Mesothelial cell of epicardium (in vitro differentiated cells): ENCODE measurements around the gene KCNMA1. TPM values are rescaled to one million over a fixed set of nuclear protein-coding genes. Genes with fewer than 3 reads are reported as not detected.

Experiments used
- DNase-seq, 2 experiments: peaks; one replicate each; pipeline ENCODE4 v3.0.0; 2021; ENCODE audit warnings: low spot score in 2 of 2; ENCODE audit not compliant: unreplicated experiment in 2 of 2
- H3K27ac Mint-ChIP-seq: 2 replicates; pipeline ENCODE4 v1.8.0; 2021; ENCODE audit warnings: mixed read lengths
- H3K27me3 Mint-ChIP-seq: 2 replicates; pipeline ENCODE4 v1.8.0; 2021; ENCODE audit warnings: low read depth, mixed read lengths
- H3K36me3 Mint-ChIP-seq: 2 replicates; pipeline ENCODE4 v1.8.0; 2021; ENCODE audit warnings: mixed read lengths
- H3K4me1 Mint-ChIP-seq: 2 replicates; pipeline ENCODE4 v1.8.0; 2021; ENCODE audit warnings: mixed read lengths
- H3K4me3 Mint-ChIP-seq: 2 replicates; pipeline ENCODE4 v1.8.0; 2021; ENCODE audit warnings: mild to moderate bottlenecking, moderate library complexity, mixed read lengths
- H3K9me3 Mint-ChIP-seq: 2 replicates; pipeline ENCODE4 v1.8.0; 2021; ENCODE audit warnings: mixed read lengths
- total RNA-seq: library from RNA; stranded (reverse); gene quantifications from 3 replicates; pipeline ENCODE4 v1.2.1, GENCODE V29; 2021
- TF ChIP-seq, protein P1 (sequence below): fragments of 200-600 bp; sonication (generic); IDR thresholded peaks from one replicate; pipeline ENCODE4 v1.5.0; 2021; ENCODE audit warnings: antibody characterized with exemption; ENCODE audit not compliant: unreplicated experiment

Gene KCNMA1
- total RNA-seq, 1 donor from 2014 or later, result 44.0 TPM

DNA sequence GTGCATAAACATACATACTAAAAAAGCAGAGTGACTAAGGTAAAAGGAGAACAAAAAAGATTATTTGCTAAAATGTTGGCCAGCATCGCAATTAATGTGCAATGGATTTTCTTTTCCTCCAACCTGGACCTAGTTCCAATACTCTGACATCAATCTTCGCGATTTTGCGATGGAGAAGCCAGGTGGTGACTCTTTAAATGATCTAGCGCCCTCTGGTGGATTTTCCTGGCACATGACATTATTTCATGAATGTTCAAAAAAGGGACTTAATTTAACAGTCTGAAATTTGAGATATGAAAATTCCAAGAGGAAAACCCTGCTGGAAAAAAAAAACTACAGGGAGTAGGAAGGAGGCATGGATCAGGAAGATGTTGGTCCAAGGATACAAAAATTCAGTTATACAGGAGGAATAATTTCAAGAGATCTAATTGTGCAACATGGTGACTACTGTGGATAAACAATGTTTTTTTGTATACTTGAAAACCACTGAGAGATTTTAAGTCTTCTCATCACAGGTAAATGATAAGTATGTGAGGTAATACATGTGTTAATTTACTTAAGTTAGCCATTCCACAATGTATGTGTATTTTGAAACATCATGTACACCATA, 4.3 kb upstream of the KCNMA1 start:
- no peaks in the 10 kb centered on the region for H3K36me3 Mint-ChIP-seq
- no peak overlapping the region for H3K4me3 Mint-ChIP-seq
- no peak overlapping the region for H3K27ac Mint-ChIP-seq
- DNase-seq, result peak; percentile 46 to 75
- H3K9me3 Mint-ChIP-seq, result peaks cover 6% of the 10 kb centered on the region
- H3K4me1 Mint-ChIP-seq, result peaks cover 18% of the 10 kb centered on the region
- TF ChIP-seq, protein P1, sequence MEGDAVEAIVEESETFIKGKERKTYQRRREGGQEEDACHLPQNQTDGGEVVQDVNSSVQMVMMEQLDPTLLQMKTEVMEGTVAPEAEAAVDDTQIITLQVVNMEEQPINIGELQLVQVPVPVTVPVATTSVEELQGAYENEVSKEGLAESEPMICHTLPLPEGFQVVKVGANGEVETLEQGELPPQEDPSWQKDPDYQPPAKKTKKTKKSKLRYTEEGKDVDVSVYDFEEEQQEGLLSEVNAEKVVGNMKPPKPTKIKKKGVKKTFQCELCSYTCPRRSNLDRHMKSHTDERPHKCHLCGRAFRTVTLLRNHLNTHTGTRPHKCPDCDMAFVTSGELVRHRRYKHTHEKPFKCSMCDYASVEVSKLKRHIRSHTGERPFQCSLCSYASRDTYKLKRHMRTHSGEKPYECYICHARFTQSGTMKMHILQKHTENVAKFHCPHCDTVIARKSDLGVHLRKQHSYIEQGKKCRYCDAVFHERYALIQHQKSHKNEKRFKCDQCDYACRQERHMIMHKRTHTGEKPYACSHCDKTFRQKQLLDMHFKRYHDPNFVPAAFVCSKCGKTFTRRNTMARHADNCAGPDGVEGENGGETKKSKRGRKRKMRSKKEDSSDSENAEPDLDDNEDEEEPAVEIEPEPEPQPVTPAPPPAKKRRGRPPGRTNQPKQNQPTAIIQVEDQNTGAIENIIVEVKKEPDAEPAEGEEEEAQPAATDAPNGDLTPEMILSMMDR, result peak; percentile 96
- H3K27me3 Mint-ChIP-seq, result peaks cover 24% of the 10 kb centered on the region

DNA sequence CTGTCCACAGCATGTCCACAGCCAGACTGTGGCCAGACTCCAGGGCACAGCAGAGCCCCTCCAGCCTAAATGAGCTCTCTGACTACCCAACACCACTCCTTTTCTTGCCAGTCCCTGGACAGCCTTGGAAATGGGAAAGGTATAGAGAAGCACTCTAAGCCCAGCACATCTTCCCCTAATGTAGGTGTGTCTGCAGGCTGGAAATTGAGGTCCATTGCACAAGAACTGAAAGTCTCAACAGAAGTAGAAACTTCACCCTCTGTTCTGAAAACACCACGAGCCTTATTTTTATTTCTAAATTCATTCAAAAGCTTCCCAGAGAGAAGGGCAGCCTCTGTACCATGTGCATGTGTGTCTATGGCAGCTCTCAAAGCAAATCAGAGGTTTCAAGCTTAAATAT, 3.7 kb upstream of the KCNMA1 start:
- no peaks in the 10 kb centered on the region for H3K36me3 Mint-ChIP-seq
- peaks cover 30% of the 10 kb centered on the region for H3K27me3 Mint-ChIP-seq
- no peak for DNase-seq
- TF ChIP-seq, protein P1, result no peak
- H3K4me1 Mint-ChIP-seq, result peaks cover 21% of the 10 kb centered on the region
- no peak overlapping the region for H3K4me3 Mint-ChIP-seq
- H3K27ac Mint-ChIP-seq, result no peak overlapping the region
- H3K9me3 Mint-ChIP-seq, result peaks cover 6% of the 10 kb centered on the region

DNA sequence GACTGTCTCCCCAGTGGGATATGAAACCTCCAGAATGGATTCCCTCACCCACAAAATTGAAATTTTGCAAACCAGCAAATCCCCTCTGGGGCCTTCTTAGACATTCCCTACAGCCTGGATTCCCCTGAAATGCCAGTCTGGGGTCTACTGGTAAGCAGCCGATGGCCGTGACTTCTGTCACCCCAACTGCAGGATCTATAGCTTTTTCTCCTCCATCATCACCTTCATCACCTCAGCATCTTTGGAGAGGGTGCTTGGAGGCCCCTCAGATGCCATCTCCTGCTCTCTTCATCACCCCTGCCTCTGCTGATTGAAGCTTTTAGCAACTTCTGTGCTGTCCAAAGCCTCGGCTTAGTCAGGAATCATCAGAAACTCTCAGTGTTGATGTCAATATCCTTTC, 2.6 kb upstream of the KCNMA1 start:
- no peak for DNase-seq
- Mint-ChIP-seq H3K4me3 (no peak overlapping the region), H3K27me3 (peaks cover 40% of the 10 kb centered on the region), H3K27ac (no peak overlapping the region), H3K36me3 (no peaks in the 10 kb centered on the region), H3K4me1 (peaks cover 27% of the 10 kb centered on the region), H3K9me3 (peaks cover 6% of the 10 kb centered on the region)
- TF ChIP-seq, protein P1, result no peak

DNA sequence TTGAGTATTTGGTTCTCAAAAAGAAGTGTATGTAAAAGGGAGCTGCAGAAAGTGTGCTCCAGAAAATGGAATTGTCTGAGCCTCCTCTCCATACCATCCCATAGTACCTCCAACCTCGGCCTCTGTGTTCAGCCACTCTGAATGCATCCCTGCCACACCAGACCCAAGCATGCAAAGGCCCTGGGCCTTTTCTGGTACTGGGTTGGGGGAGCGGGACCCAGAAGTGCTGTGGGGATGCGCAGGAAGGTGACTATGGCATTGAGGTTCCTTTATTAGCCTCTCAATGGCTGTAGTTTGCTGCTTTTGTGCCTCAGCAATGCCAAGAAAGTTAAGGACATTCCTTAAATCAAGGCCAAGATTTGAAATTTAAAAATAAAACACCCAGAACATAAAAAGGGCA, 2.1 kb upstream of the KCNMA1 start:
- TF ChIP-seq, protein P1, result no peak
- Mint-ChIP-seq H3K27me3 (peaks cover 40% of the 10 kb centered on the region), H3K4me3 (peak overlapping the region; percentile 74), H3K4me1 (peaks cover 30% of the 10 kb centered on the region), H3K27ac (no peak overlapping the region), H3K36me3 (no peaks in the 10 kb centered on the region), H3K9me3 (peaks cover 6% of the 10 kb centered on the region)
- no peak for DNase-seq

DNA sequence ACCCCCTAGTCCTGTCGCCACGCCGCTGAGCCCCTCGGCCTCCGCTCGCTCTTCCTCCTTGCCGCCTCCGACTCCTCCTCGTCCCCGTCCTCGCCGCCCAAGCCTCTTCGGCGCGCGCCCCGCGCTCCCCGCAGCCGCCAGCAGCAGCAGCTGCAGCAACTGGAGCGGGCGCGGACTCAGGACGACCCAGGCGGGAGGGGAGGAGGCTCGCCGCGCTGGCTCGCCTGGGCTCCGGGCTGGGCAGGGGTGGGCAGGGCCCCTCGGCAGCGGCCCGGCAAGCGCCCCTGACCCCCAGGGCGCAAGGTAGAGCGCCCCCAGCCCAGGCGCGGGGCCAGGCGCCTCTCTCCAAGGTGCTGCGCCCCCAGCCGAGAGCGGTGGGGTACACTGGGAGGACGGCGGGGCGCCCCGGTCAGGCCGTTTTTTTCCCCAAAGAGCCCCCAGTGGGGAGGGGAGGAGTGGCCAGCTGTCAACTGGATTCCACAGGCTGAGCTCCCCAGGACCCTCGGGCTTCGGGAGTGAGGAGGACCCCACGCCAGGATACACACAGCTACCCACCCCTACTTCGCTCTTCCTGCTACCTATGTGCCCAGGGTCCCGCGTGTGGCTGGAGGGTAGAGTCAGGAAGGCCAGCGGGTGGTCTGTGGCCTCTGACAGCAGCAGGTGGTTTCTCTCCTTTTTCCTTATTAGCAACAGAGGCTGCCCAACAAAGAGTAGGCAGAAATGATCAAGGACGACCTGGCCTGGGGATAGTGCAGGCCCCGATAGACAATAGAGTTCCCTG, 903 bp upstream of the KCNMA1 start:
- peaks cover 31% of the 10 kb centered on the region for H3K4me1 Mint-ChIP-seq
- peaks cover 40% of the 10 kb centered on the region for H3K27me3 Mint-ChIP-seq

More for the DNA sequence above, 903 bp upstream of the KCNMA1 start:
- no peak overlapping the region for H3K27ac Mint-ChIP-seq
- peak overlapping the region; percentile 87 for H3K4me3 Mint-ChIP-seq
- peak; percentile 52 to 76 for DNase-seq
- H3K9me3 Mint-ChIP-seq, result no peaks in the 10 kb centered on the region
- H3K36me3 Mint-ChIP-seq, result no peaks in the 10 kb centered on the region
- TF ChIP-seq, protein P1, result no peak
